Keratinocyte (primary cell): Measurements from ENCODE around the gene PRAC1. TPM values are rescaled to one million over a fixed set of nuclear protein-coding genes. Genes with fewer than 3 reads are reported as not detected.

Source experiments
- DNase-seq: peaks from one replicate; pipeline ENCODE4 v3.0.0-alpha.2; 2011; ENCODE audit warnings: low read depth, missing footprints, low spot score
- FAIRE-seq: peaks from 2 replicates; lab custom pipeline; 2011; peaks lifted over from hg19 to GRCh38; lab: Jason Lieb, UNC
- H2AFZ ChIP-seq: 2 replicates; pipeline ENCODE4 v1.6.0; 2012; ENCODE audit warnings: low read length, control low read depth, inconsistent platforms; ENCODE audit not compliant: control insufficient read depth
- H3K27ac ChIP-seq: 2 replicates; pipeline ENCODE4 v1.5.1; 2011; ENCODE audit warnings: low read length; ENCODE audit not compliant: control insufficient read depth, insufficient read depth
- H3K27me3 ChIP-seq: 3 replicates; pipeline ENCODE4 v1.6.0; 2011; ENCODE audit warnings: low read length; ENCODE audit not compliant: control insufficient read depth, insufficient read depth; ENCODE audit errors: extremely low read depth
- H3K36me3 ChIP-seq, 2 experiments: 2 replicates in 1 of 2; 3 replicates in 1 of 2; pipeline ENCODE4 v1.5.1; 2011; ENCODE audit warnings: low read length in 2 of 2, mild to moderate bottlenecking in 1 of 2; ENCODE audit not compliant: control insufficient read depth in 2 of 2, insufficient read depth in 2 of 2; ENCODE audit errors: extremely low read depth in 1 of 2
- H3K4me1 ChIP-seq: 3 replicates; pipeline ENCODE4 v1.5.1; 2011; ENCODE audit warnings: low read length; ENCODE audit not compliant: control insufficient read depth, insufficient read depth; ENCODE audit errors: extremely low read depth
- H3K4me2 ChIP-seq: 3 replicates; pipeline ENCODE4 v1.6.0; 2011; ENCODE audit warnings: low read depth, low read length; ENCODE audit not compliant: control insufficient read depth, insufficient read depth; ENCODE audit errors: extremely low read depth
- H3K4me3 ChIP-seq, 3 experiments: fragments of 200-600 bp in 1 of 3; sonication (generic) in 1 of 3; 2 replicates in 2 of 3; 3 replicates in 1 of 3; pipeline ENCODE4 v1.5.1; 2011 to 2016; ENCODE audit warnings: low read length in 3 of 3, mild to moderate bottlenecking in 3 of 3, control low read depth in 2 of 3, inconsistent platforms in 1 of 3, low read depth in 1 of 3, mixed read lengths in 1 of 3, mixed run types in 1 of 3, moderate library complexity in 1 of 3; ENCODE audit not compliant: control insufficient read depth in 2 of 3, insufficient read depth in 2 of 3; ENCODE audit errors: extremely low read depth in 1 of 3
- H3K79me2 ChIP-seq: 2 replicates; pipeline ENCODE4 v1.6.0; 2012; ENCODE audit warnings: low read length; ENCODE audit not compliant: control insufficient read depth, insufficient read depth
- H3K9ac ChIP-seq: 3 replicates; pipeline ENCODE4 v1.6.0; 2011; ENCODE audit warnings: low read length; ENCODE audit not compliant: control insufficient read depth, insufficient read depth; ENCODE audit errors: extremely low read depth
- H3K9me1 ChIP-seq: 3 replicates; pipeline ENCODE4 v1.6.0; 2011; ENCODE audit warnings: low read length; ENCODE audit not compliant: control insufficient read depth, insufficient read depth; ENCODE audit errors: extremely low read depth
- H3K9me3 ChIP-seq: 2 replicates; pipeline ENCODE4 v1.5.1; 2012; ENCODE audit warnings: low read depth, low read length; ENCODE audit not compliant: control insufficient read depth
- H4K20me1 ChIP-seq: 3 replicates; pipeline ENCODE4 v1.6.0; 2011; ENCODE audit warnings: low read length; ENCODE audit not compliant: control insufficient read depth, insufficient read depth; ENCODE audit errors: extremely low read depth
- CTCF ChIP-seq, 3 experiments: IDR thresholded peaks in 1 of 3; conservative IDR thresholded peaks in 1 of 3; optimal IDR thresholded peaks in 1 of 3; 2 replicates in 2 of 3; 3 replicates in 1 of 3; pipeline versions ENCODE3 to v1.5.1; 2011; ENCODE audit warnings: low read length in 3 of 3, mild to moderate bottlenecking in 3 of 3, moderate library complexity in 2 of 3, control low read depth in 1 of 3, inconsistent platforms in 1 of 3; ENCODE audit not compliant: insufficient read depth in 2 of 3; ENCODE audit errors: extremely low read depth in 1 of 3
- EZH2 ChIP-seq: IDR thresholded peaks from one replicate; pipeline ENCODE4 v1.6.1; 2012; ENCODE audit warnings: inconsistent platforms, mild to moderate bottlenecking, low read length, moderate library complexity
- dilution Hi-C: fragments of 300-500 bp; cut with MboI; formaldehyde crosslinking; loops from one replicate; pipeline ENCODE4 v1.7.0; 2020; ENCODE audit warnings: low sequenced_read_pairs; ENCODE audit not compliant: extremely low pct_ligation_motif_present
- polyA plus RNA-seq, 5 experiments: library from polyadenylated mRNA; depleted of rRNA in 3 of 5; stranded (reverse) in 3 of 5; stranded (forward) in 1 of 5; unstranded in 1 of 5; fragments of >200 nt; gene quantifications; 1 replicate in 1 of 5; 2 replicates in 3 of 5; 3 replicates in 1 of 5; pipeline versions ENCODE4 v1.2.1 to v1.2.3, GENCODE V29; 2011 to 2012; ENCODE audit warnings: missing spikeins in 2 of 5, low read depth in 1 of 5, low replicate concordance in 1 of 5

Gene PRAC1
- polyA plus RNA-seq, 1 donor (not counting 4 experiments of a cell fraction or from before 2014, with no cell fraction given): not detected

GRCh38 chr17:48727415-48728175 lies 5.3 kb upstream of the PRAC1 start:
- H3K79me2 ChIP-seq: no peaks in the 10 kb centered on the region
- H3K27me3 ChIP-seq: peaks cover 99% of the 10 kb centered on the region
- no peaks in the 10 kb centered on the region for H3K36me3 ChIP-seq
- H3K27ac ChIP-seq: no peak overlapping the region
- no peak for DNase-seq
- H2AFZ ChIP-seq: no peak overlapping the region
- H4K20me1 ChIP-seq: no peaks in the 10 kb centered on the region
- H3K9me3 ChIP-seq: no peaks in the 10 kb centered on the region
- H3K9me1 ChIP-seq: no peaks in the 10 kb centered on the region
- H3K4me2 ChIP-seq: no peak overlapping the region
- no peak overlapping the region for H3K4me3 ChIP-seq
- no peak for TF ChIP-seq EZH2
- TF ChIP-seq CTCF (optimal IDR thresholded peaks at IDR 0.05 in 1 of 3, IDR thresholded peaks at IDR 0.05 in 1 of 3, conservative IDR thresholded peaks at IDR 0.05 in 1 of 3; ENCODE audit: extremely low read depth in 1 of 3, insufficient read depth in 2 of 3, low read length in 3 of 3): no peak
- H3K4me1 ChIP-seq: peaks cover 4% of the 10 kb centered on the region
- dilution Hi-C loops: no loop called here
- no peak for FAIRE-seq
- no peak overlapping the region for H3K9ac ChIP-seq

GRCh38 chr17:48726916-48727286 lies 4.6 kb upstream of the PRAC1 start:
- dilution Hi-C loops: no loop called here
- Histone ChIP-seq H3K27ac (no peak overlapping the region), H3K4me2 (no peak overlapping the region), H3K9me3 (no peaks in the 10 kb centered on the region), H3K4me1 (peaks cover 4% of the 10 kb centered on the region), H3K9ac (no peak overlapping the region), H3K9me1 (no peaks in the 10 kb centered on the region), H3K79me2 (no peaks in the 10 kb centered on the region), H3K36me3 (no peaks in the 10 kb centered on the region), H2AFZ (no peak overlapping the region), H3K4me3 (no peak overlapping the region), H4K20me1 (no peaks in the 10 kb centered on the region), H3K27me3 (peaks cover 99% of the 10 kb centered on the region)
- TF ChIP-seq EZH2 (no peak), CTCF (optimal IDR thresholded peaks at IDR 0.05 in 1 of 3, IDR thresholded peaks at IDR 0.05 in 1 of 3, conservative IDR thresholded peaks at IDR 0.05 in 1 of 3; ENCODE audit: extremely low read depth in 1 of 3, insufficient read depth in 2 of 3, low read length in 3 of 3) (no peak)
- DNase-seq (no peak), FAIRE-seq (no peak)
